Left kidney (tissue), 2 donors: ENCODE measurements around the gene MGMT. TPM values are rescaled to one million over a fixed set of nuclear protein-coding genes. Genes with fewer than 3 reads are reported as not detected.

Experiments used
- DNase-seq: peaks from one replicate; pipeline ENCODE4 v3.0.0-alpha.2; 2013
- polyA plus RNA-seq: library from polyadenylated mRNA; unstranded; fragments of 120-200 nt; gene quantifications from one replicate; pipeline ENCODE4 v1.2.1, GENCODE V29; 2013; ENCODE audit not compliant: insufficient read length

Gene MGMT
- polyA plus RNA-seq, 1 donor = 13.8 TPM

DNA sequence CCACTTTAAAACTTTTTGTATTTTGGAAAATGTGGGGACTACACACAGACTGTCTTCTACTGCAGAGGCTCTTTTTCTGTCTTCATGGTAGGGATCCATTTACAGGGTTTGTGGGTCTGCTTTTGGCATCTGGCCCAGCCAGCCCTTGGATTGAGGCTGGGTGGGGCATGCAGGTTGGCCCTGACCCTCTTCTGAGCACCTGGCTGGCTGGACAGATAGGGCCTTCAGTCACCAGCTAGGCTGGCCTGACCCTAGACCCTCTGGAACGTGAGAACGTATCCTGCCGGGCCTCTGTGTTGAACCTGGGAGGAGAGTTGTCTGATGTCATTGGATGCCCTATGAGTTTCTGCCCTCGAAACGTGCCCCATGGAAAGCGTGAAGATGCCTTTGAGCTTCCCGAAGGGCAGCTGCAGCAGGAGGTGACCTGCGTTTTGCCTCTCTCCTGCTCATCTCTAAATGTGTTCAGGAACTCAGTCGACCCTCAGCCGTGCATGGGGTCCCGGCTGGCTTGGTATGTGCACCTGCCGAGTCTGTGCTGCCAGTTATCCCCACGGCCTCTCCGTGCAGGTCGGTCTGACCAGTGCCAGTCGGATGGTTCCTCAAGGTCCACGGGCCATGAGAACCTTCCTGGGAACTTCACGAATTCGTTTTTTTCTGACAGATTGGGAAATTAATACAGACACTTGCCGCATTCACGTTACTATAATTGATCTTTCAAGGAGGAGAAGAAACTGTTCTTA lies 74.9 kb downstream of the MGMT start:
- DNase-seq = no peak

DNA sequence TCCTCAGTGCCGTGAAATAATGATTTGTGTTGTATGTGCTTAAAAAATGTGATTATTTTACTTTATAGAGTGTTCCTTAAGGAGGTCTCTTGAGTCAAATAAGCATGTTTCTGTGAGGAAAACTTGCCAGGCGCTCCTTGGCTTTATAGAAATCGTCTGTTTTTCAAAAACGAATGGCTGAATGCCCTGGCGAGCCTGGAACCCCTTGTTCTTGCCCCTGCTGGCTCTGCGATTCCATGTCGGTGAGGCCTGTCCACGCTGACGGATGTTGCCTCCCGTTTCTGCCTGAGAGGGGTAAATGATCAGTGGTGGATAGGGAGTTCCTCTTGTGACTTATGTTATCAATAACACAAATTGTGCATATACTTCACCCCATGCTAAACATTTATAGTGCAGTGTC lies 75.5 kb downstream of the MGMT start:
- DNase-seq = no peak

DNA sequence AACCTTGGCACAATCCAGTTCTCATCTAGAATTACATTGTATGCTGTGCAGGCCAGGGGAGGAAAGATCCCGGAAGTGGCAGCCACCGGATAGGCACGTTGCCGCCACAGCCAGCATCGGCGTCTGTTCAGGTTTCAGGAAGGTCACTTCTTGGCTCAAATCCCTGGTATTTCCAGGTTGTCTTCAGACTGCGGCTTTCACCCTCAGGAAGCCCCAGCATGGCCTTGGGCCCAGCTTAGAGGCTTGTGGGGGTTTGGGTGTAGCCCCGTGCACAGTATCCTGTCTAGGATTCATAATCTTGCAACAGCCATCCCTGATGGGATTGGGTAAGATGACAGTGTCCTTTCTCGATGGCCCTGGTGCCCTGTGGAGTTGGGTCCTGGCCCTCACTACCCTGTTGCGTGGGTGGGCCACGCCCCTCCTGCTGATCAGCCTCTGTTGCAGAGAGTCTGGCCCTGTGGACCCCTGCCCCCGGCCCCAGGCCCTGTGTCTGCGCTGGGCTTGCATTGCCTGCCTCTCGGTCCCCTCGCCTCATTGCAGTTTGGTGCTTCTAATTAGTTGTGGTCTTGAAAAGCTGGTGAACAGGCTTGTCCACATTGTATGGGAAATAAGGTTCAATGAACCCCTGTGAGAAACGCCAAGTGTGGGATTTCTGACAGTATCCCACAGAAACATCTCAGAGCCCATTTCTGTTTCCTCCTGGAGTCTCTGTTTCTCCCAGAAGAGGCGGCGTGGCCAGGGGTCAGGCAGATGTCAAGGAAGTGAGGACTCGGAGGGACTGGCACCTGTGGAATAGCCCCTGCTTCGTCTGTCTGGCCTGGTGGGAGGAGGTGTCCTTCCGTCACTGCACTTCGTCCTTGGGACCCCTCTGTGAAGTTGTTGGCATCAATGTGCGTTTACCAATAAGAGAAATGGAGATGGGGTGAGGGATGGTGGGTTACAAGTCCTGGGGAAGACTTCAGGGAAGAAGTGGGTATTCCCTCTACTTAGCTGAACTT lies 77.5 kb downstream of the MGMT start:
- DNase-seq = no peak

DNA sequence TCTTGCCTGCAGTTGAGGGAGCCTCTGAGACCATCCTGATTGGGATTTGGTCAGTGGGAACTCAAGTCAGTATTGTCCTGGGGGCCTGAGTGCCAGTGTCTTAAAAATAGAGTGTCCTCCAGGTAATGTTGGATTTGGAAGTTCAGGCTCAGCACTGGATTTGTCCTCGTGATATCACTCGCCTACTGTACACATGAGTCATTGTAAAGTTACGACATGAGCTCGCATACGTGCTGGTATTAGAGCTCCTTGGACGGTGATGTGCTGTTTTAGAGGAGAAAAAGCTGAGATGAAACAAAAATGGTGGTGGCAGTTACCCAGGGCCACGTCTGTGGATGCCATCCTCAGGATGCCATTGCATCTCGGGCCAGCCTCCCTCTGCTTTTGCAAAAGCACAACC lies 78.2 kb downstream of the MGMT start:
- no peak for DNase-seq

DNA sequence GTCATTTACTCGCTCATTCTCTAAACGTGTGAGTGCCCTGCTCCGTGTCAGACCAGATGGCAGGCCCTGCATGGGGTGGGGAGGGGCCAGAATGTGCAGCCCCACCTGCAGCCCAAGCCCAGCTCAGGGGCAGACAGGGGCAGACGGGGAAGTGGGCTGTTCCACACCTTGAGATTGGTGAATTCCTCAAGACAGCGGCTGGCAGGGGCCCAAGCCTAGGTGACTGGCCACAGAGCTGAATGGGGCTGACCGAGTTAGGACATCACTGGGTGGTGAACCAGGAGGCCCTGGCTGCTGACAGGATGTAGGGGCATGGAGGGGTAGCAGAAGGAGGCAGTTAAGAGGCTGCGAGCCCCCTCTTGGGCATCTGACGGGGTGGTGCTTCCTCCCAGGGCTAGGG lies 79.1 kb downstream of the MGMT start:
- no peak for DNase-seq

DNA sequence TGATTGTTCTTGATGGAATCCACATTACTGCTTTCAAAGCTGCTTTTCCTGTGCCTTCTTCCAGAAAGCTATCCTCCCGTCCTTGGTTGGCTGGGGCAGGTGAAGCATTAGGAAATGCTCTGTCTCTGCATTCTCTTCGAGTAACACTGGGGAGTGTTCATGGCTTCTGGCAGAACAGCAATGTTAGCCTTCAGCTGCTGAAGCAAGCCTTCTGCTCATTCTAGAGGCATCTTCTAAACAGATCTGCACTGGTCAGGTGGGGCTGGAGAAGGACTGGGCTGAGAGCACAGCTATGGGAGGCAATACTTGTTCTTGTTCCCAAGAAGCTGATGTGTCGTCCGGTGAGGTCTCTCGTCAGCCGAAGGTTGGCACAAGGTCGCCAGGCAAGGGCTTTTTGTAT lies 80.6 kb downstream of the MGMT start:
- no peak for DNase-seq

DNA sequence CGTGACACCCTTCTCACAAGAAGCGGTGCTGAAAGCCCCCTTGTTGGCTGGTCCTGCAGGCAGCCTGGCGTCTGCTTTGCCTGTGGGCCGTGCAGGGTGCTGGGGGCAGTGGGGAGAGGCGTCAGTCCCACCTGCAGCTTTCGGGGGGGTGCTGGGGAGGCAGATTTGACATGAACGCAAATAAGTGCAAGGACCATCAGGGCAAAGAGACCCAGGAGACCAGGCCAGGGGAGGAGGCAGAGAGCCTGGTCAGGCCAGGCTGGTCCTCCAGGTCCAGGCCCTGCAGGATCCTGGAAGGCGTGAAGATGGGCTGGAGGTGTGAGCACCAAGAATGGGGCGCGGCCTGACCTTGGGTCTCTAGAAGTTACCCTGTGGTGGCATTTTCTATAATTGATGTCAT lies 81.6 kb downstream of the MGMT start:
- DNase-seq = no peak

DNA sequence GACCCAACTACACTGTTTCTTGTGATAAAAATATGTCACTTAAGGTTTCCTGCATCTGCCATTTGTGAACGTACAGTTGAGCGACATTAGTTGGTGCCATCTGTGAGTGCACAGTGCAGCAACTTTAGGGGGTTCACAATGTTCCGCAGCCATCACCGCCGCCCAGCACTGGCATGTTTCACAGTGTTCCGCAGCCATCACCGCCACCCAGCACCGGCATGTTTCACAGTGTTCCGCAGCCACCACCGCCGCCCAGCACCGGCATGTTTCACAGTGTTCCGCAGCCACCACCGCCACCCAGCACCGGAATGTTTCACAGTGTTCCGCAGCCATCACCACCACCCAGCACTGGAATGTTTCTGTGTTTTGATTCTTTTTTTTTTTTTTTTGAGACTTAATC lies 83.0 kb downstream of the MGMT start:
- DNase-seq = no peak

DNA sequence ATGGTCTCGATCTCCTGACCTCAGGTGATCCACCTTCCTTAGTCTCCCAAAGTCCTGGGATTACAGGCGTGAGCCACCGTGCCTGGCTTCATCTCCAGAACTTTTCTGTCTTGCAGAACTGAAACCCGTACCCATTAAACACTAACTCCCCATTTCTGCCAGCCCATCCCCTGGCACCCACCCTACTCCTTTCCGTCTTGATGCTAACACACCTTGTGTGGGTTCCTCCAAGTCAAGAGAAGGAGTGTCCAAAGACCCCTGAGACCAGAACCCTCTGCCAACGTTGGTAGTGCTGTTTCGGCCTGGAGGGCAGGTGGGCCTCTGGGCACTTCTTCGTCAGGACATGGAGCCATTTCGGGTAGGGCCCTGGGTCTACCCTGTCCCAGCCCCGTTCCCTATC lies 83.6 kb downstream of the MGMT start:
- DNase-seq = no peak

DNA sequence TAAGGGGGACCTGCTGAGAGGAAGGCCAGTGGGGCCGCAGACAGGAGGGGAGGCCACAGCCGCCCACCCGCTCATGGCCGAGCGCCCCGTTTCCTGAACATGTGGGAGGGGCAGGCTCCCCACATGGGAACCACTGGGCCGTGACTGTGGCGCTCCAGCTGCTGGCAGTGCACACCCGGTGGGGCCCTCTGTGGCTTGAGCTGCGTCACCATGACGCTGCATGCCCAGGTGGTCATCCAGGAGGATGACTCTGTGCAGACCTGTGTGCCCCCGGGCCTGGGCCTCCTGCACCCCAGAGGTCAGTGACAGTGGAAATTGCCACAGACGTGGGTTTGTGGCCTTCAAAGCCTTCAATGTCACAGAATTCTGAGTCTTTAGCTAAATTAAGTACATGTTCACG lies 85.1 kb downstream of the MGMT start:
- DNase-seq = no peak

DNA sequence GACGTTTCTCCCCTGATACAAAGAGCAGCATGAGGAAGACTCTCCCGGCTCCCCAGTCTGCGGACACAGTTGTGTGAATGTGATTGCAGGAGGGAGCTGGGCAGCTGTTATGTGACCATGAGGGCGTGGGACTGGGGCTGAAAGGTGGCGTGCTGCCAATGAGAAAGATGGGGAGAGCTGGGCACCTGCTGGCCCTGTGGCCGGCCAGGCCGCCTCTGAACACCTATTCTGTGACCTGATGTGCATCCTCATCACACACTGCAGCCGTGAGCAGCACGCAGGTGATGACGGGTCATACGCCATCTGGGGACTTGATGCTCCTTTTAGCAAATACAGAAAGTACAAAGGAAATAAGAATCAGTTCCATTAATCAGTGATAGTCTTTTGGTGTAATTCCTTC lies 86.9 kb downstream of the MGMT start:
- no peak for DNase-seq

DNA sequence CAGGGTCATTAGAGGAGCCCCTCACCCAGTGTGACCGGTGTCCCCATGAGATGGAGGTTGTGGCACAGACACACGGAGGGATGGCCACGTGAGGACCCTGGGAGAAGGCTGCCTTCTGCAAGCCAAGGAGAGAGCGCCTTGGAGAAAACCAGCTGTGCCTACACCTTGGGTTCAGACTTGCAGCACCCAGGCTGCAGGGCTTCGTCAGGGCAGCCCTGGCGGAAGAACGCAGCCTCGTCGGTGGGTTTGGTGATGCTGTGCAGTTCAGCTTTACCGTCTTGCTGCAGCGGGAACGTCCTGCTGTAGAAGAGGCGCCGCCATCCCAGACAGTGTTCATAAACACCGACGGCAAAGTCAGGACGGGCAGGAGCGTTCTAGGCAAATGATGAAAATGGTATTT lies 89.3 kb downstream of the MGMT start:
- no peak for DNase-seq

DNA sequence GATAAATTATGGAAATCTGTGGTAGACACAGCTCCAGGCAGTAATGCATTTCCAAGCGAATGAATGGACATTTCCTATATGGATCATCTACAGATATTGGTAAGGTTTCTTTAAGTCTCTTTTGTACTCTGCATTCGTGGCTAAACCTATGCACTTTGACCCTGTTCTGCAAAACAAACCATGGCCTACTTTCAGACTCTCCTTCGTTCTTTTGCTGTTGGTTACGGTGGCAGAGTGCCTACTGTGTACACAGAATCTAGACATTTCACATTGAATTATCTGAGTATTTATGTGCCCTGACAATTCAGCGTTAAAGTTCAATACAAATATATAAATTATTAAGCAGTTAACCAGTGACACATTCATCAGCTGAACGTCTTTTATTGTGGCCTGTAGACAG lies 93.3 kb downstream of the MGMT start:
- no peak for DNase-seq

DNA sequence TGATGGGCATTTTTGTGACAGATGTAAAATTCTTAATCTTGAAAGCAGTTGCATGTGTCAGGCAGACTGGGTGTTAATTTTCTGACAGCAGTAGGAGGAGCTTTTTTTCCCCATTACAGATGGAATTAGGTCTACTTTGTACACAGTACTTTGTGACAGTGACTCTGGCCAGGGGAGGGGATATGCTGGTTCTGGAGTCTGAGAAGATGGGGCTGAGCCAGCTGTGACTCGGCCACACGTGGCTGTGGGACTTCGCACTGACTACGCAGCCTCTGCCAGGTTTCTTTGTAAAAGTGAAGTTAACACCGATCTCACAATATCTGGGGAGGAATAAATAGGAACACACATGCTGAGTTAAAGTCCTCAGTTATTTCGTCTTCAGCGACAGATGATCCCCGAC lies 95.4 kb downstream of the MGMT start:
- DNase-seq = no peak

DNA sequence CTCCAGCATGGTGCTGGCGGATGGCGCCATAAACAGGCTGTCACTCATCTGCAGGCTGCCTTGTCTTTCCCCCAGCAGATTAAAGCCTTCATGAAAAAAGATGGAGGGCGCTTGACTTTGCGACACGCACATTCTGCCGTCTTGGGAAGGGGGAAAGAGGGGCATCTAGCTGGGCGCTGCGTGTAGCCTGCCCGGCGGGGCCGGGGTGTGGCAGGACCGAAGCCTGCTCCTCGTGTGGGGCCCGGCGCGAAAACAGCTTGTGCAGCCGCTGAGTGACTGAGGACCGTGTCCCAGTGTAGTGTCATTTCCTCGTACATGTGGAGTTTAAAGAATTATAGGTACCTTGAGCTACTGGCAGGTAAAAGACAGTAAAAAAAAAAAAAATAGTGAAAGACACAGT lies 97.9 kb downstream of the MGMT start:
- DNase-seq = no peak

DNA sequence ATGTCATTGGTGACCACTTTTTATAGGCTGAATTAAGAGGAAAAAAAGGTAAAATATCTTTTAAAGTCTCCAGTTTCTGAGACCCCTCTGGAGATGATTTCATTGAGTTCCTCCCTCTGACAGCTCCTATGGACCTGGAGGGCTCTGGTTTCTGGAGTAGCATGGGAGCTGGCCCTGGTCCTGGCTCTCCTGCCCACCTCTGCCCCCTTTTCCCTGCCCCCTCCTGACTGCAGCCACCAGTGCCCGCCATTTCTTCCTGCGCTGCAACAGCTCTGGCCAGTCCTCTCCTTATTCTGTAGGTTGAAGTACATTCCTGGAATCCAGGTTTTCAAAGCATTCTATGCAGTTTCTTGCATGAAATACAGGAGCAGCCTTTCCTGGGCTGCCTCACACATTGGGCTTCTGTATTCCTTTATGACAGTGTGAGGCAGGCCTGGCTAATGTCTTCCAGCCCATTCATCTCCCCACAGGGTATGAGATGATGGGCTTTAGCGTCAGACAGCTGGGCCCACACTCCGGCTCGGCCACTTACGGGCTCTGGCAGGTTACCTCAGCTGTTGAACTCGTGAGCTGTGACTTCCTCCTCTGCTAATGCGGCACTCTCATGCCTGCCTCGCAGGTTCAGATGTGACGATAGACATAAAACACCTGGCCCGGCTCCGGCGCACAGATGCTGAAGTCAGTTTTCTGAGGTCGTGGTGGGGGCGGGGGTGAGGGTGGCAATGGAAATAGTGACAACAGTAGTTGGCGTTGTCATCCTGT lies 101.7 kb downstream of the MGMT start:
- peak; percentile 36 for DNase-seq

DNA sequence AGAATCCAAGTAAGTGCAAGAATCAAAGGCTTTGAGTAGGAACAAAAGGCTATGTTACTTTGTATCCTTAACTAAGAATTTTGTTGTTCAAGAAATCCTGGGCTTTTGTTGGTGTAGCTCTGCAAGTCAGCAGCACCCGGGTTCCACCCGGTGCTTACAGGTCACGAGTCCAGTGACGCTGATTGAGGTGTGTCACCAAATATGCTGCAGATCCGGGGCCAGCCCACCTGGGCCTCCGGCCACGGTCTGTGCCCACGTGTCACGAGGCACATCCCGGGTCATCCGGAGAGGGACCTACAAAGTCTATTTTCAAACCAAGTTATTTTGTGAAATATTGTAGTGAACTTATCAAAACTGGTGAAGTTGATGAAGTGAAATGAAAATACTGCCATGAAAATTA lies 103.1 kb downstream of the MGMT start:
- DNase-seq = no peak

DNA sequence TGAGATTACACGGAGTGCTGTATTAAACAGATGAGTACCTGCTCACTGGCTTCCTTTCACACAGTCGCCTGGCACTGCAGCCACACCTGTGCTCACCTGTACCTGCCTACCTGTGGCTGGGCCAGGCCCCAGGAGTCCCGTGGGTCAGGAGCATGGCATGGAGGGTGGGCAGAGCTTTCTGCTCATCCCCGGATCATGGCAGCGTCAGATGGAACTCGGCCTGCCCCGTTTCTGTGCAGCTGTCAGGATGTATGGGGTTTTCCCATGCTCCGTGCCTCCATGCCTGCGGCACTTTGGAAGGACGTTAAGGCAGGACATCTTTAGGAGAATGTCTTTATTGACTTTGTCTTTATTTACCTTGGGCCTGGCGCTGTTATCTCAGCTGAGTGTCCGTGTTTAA lies 112.2 kb downstream of the MGMT start:
- DNase-seq = no peak

DNA sequence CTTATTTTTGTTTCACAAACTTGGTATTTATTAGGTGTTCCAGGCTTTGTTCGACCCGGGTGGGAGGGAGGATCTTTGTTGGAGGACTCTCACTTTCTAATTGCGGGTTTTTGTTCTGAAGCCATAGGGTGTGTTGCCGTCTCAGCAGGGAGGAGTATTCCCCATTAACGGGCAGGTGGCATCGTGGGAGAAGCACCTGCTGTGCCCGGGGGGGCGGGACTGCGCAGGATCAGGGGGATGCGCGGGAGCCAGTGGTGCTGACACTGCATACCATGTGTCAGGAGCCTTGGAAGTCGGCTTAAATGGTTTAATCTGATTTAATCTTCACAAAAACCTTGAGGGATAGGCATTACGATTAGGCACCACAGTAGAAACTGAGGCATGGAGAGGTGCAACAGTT lies 113.0 kb downstream of the MGMT start:
- DNase-seq = no peak

DNA sequence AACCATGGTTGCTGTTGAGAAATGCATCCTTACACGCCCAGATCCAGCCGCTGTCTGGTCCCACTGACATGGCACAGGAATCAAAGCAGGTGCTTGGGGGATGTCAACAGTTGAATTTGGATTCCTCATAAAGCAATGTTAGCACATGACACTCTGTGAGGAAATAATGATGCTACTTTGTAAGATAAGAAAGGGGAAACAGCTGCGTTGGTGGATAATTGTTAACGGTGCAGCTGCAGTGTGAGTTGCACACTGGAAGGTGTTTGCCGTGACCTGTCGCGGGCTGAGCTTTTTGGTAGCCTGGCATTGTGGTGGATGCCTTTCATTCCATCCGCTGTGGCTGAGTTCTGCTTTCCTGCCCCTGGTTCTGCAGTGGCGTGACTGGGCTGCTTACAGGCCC lies 113.9 kb downstream of the MGMT start:
- no peak for DNase-seq

DNA sequence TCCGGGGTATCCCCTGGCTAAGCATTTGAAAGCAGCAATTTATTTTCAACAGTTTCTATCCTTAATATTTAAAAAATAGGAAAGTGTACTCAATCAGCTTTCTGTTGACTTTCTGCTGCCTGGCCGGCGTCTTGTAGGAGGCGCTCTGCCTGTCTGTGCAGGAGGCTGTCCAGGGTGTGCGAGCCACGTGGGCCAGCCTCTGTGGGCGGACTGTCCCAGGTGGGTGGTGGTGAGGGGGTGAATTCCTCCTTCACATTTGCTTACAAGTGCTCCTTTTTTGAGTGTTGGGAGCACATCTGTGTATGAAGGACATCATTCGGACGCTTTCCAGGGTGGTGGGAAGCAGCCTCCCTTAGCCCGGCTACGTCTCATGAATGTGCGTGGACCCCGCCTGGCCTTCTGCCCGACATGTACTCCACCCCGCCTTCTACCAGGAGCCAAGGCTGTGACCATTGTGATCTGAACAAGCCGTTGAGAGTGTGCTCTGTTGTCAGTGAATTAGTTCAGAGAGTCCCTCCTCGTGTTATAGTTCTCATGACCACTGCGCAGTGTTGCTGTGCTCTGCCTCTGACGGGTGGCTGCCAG lies 114.9 kb downstream of the MGMT start:
- no peak for DNase-seq

DNA sequence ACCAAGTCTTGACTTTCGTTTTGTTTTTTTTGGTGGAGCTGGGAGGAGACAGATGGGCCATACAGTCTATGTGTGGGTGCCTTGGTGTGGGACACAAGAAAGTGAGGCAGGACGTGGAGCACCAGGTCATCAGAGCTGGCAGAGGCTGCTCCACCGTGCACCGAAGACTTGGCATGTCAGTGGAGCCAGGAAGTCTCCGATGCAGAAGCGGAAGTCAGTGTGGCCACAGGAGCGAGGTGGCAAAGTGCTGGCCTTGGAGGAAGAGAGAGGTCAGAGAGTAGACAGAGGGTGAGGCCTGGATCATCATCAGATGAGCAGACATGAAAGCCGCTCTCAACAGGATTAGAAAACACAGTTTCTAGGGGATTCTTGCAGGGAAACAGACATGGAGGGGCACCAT lies 116.8 kb downstream of the MGMT start:
- no peak for DNase-seq
